22Rv1 (cell line): ENCODE results near the gene TSPAN9.

Experiments
- CTCF ChIP-seq: fragments of 450-650 bp; IDR thresholded peaks from 2 replicates; pipeline ENCODE4 v1.5.1; 2017; ENCODE audit warnings: mild to moderate bottlenecking
- ZFX ChIP-seq: fragments of 450-650 bp; IDR thresholded peaks from 2 replicates; pipeline ENCODE4 v1.6.1; 2017; ENCODE audit warnings: antibody characterized with exemption, borderline replicate concordance

GRCh38 chr12:3035171-3035570, 42.0 kb upstream of the TSPAN9 start:
- TF ChIP-seq CTCF (no peak), ZFX (no peak)
